Hematopoietic multipotent progenitor cell treated with erythropoietin and hydrocortisone succinate and interleukin-3 and kit ligand, for 17 days (in vitro differentiated cells): ENCODE results near the gene GLB1L.
"Not testable (repeated sequence)": the region's sequence is repeated elsewhere in the genome, so short reads cannot be mapped to it uniquely, and the experiment has no call there.

Experiments used
- DNase-seq: peaks from one replicate; pipeline ENCODE4 v3.0.0-alpha.2; 2015; ENCODE audit warnings: low spot score

Gene GLB1L

DNA sequence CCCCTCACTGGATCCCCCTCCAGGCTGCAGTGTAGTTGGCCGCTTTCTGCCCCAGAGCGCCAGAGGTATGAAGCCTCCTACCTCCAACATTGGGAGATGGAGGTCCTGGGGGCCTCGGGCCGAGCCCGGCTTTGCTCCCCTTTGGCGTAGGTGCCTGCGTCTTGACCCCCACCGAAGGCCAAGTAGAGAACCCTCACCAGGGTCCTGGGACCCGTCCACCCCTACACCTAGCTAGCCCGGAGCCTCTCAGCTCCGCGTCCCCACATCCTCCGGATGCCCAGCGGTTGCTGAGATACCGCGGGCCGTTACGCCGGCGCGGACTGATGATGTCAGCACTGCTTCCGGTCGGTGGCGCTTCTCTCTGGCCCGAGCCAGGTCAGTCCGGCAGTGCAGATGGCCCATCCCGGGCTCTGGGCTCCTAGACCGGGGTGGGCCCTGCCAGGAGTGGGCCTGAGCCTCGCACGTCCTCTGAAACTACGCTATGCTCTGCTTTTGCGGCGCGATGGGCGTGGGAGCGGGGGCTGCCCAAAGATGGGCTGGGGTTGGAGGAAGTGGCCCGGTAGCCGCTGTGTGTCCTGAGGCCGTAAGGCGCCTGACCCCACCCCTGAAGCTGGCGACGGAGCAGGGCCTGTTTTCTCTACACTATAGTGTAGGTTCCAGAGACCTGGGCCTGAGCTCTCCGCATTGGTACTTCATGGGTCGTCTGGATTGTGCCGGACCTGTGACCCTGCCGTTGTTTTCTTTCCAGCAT lies at the start of gene GLB1L, which contains the start of gene STK16:
Gene GLB1L (minus strand): TSS at position 297 of the 751 bp plus-strand sequence. CDS start 1,871 bp downstream, outside the sequence.
Gene STK16 (plus strand): TSS at position 332 of the 751 bp plus-strand sequence. CDS start 521 bp downstream, outside the sequence.
- DNase-seq, result peak; percentile 94

DNA sequence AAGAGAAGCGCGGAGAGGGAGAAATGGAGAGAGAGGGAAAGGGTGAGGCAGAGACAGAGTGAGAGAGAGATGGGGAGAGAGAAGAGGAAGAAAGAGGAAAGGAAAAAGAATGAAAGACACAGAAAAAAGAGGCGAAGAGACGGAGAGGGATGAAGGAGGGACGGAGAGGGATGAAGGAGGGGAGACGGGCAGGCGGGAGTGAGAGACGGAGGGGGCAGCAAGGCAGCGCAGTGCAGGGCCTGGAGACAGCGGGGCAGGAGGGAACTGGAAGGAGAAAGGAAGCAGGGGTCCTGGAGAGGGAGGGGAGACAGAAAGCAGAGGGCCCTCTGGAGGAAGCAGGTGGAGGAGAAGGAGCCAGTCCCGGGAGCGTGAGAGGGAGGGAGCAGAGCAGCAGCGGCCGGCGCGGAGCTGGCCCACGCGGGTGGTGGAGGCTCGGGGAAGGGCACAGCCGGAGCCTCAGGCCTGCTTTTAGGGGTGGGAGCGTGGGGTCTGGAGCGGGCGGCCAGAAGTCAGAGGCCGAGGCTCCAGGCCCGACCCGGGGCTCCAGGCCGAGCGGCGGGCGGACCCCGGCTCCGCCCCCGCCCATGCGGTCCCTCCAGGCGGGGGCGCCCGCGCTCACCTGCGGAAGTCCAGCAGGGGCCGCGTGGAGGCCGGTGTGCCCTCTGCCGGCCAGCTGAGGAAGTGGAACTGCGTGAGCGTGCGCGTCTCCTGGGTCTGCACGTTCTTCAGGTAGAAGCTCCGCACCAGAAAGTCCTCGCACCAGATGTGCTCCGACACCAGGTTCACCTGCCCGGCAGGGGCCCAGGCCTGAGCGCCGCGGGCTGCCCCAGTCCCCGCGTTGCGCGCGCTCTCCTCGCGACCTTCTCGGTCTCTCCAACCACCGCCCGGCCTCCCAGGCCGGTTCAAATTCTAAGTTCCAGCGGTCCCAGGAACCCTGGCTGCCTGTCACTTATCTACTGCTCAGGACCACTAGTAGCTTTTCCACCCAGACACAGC lies 49.4 kb upstream of the GLB1L start:
- DNase-seq, result peak; percentile 95

- no peak for DNase-seq
Observed at GRCh38 chr2:219293736-219294231, 48.5 kb upstream of the GLB1L start.

DNA sequence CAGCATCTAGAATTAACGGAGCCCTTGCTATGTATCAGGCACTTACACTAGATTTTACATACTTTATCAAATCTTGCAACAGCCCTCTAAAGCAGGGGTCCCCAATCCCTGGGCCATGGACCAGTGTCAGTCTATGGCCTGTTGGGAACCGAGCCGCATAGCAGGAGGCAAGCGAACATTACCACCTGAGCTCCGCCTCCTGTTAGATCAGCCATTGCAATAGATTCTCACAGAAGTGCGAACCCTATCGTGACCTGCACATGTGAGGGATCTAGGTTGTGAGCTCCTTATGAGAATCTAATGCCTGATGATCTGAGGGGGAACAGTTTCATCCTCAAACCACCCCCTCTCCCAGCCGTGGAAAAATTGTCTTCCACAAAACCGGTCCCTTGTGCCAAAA lies 47.4 kb upstream of the GLB1L start:
- DNase-seq, result no peak

- no peak for DNase-seq
Observed at GRCh38 chr2:219291910-219292490, 46.8 kb upstream of the GLB1L start.

- DNase-seq, result no peak
Observed at GRCh38 chr2:219291394-219291793, 46.1 kb upstream of the GLB1L start.

- DNase-seq, result no peak
Observed at GRCh38 chr2:219290381-219291171, 45.3 kb upstream of the GLB1L start.

- DNase-seq, result peak; percentile 72
Observed at GRCh38 chr2:219289537-219290361, 44.5 kb upstream of the GLB1L start.

DNA sequence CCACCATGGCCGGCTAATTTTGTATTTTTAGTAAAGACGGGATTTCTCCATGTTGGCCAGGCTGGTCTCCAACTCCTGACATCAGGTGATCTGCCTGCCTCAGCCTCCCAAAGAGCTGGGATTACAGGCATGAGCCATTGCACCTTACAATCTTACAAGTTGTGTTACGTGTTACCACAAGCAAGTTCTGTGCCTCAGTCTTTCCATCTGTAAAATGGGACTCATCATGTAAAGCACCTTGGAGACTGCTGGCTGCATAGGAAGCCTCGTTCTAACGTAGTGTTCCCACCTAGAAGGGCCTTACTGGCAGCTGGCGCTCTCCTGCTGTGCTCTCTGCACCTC lies 43.9 kb upstream of the GLB1L start:
- DNase-seq, result no peak

GRCh38 chr2:219287580-219288265 lies 42.5 kb upstream of the GLB1L start:
- DNase-seq, result peak; percentile 32

DNA sequence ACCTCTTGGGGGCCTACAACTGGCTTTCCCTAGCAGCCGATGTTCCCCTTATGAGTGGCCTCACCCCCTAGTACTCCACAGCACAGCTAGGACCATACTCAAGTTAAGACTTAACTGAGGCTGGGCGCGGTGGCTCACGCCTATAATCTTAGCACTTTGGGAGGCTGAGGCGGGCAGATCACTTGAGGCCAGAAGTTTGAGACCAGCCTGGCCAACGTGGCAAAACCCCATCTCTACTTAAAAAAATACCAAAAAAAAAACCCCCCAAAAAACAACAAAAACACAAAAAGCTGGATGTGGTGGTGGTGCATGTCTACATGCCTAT lies 41.8 kb upstream of the GLB1L start:
- DNase-seq, result not testable (repeated sequence)

- peak; percentile 51 for DNase-seq
Observed at GRCh38 chr2:219286436-219287115, 41.3 kb upstream of the GLB1L start.

- DNase-seq, result no peak
Observed at GRCh38 chr2:219285894-219286425, 40.7 kb upstream of the GLB1L start.

DNA sequence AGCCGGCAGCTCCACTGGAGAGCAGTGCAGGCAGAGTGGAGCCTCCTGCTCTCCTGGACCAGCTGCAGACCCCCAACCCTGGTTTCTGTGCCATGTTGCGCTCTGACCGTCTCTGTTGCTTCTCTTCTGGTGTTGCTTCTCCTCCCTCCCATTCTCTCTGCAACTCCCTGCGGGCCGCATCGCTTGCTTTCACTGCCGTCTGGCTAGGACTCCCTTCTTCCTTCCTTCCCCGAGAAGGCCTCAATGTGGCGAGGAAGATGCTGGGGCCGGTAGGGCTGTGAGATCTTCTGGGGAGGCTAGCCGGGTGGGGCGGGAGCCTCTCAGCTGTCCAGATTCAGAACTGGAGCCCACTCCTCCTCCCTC lies 40.1 kb upstream of the GLB1L start:
- no peak for DNase-seq

DNA sequence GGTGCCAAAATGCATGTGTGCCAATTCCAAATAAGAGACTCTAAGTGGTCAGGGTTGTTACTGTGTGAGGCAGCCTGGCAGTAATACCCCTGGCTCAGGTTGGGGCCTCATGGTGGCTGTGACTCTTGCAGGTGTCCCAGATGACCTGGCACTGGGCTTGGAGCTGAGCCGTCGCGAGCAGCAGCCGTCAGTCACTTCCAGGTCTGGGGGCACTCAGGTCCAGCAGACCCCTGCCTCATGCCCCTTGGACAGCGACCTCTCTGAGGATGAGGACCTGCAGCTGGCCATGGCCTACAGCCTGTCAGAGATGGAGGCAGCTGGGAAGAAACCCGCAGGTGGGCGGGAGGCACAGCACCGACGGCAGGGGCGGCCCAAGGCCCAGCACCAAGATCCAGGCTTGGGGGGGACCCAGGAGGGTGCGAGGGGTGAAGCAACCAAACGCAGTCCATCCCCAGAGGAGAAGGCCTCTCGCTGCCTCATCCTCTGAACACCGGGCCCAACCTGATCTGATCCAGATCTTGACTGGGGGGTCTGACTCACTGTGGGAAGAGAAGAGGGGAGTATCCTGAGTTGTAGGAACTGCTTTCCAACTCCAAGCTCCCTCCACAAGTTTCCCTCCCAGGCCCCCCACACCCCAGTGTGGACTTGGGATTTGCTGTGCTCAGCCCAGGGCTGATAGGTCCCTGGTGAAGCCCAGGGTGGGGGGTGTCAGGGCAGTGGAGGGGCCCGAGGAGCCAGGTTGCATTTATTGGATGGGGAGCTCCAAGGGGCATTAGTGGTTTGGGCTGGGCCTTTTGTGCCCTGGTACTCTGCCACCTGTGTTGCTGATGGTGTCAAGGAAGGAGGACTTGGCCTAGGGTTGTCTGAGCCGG lies 39.5 kb upstream of the GLB1L start:
- DNase-seq, result no peak

- no peak for DNase-seq
Observed at GRCh38 chr2:219282943-219283581, 37.8 kb upstream of the GLB1L start.

DNA sequence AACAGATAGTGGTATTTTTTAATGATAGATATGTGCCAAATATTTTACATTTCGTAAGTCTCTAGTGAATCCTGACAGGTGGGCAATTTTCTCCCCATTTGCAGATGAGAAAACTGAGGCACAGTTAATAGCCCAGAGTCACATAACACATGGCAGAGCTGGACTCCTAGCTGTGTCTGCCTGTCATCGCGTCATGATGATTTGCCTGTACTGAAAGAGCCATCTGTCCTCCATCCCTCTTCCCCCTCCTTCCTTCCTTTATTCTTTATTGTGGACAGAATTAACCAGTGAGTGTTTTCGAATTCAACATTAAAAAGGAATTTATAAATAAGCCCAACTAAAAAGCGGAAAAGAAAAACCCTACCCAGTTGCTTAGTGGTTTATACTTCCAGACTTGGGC lies 37.1 kb upstream of the GLB1L start:
- DNase-seq, result no peak

DNA sequence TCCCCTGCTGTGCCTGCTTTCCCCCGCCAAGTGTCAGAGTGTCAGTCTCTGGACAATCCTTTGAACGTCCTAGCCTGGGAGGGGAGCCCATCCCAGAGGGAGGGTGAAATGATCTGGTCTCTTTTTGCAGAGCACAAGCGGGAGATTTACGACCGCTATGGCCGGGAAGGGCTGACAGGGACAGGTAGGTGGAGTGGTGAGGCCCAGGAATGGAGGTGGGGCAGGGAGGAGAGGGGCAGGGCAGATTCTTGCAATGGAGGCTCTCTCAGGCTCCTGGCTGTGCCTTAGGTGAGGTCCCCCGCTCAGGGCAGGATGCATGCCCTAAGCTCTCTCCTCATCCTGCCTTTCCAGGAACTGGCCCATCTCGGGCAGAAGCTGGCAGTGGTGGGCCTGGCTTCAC lies 36.3 kb upstream of the GLB1L start:
- DNase-seq, result no peak
